HK-2 (cell line): ENCODE data around the gene TTC23.
"Not testable (repeated sequence)": the region's sequence is repeated elsewhere in the genome, so short reads cannot be mapped to it uniquely, and the experiment has no call there.

Source experiments
- DNase-seq: peaks from one replicate; pipeline ENCODE4 v3.0.0-alpha.2; 2018; ENCODE audit not compliant: unreplicated experiment

Gene TTC23

DNA sequence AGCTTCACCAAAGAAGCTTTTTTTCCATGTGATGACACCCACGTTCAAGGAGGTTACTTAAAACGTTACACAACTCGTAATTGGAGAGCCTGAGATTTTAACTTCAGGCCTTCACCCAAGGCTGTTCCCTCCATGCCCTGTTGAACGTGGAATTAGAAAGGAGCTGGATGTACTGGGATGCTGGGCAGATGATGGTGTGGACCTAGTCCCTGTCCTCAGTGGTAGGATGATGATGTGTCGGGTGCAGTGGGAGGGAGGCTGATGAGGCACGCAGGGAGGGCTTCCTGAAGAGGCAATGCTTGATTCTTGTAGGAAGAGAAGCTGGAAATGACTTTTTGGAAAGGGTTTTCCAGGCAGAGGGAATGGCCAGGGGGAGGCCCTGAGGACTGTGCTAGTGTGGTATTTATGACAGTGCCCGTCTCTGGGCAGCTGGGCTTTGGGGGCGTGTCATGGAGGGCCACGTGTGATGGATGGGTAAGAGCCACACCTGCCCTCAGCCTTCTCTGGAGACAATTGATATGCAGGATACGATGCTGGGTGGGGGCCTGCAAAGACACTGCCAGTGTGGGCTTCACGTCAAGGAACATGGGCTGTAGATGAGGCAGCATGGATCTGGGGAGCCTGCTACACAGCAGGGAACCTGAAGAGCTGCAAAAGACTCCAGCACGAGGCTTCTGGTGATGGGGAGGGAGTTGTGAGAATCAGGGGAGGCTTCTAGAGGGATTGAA is 129.2 kb downstream of the TTC23 start:
- DNase-seq: no peak

DNA sequence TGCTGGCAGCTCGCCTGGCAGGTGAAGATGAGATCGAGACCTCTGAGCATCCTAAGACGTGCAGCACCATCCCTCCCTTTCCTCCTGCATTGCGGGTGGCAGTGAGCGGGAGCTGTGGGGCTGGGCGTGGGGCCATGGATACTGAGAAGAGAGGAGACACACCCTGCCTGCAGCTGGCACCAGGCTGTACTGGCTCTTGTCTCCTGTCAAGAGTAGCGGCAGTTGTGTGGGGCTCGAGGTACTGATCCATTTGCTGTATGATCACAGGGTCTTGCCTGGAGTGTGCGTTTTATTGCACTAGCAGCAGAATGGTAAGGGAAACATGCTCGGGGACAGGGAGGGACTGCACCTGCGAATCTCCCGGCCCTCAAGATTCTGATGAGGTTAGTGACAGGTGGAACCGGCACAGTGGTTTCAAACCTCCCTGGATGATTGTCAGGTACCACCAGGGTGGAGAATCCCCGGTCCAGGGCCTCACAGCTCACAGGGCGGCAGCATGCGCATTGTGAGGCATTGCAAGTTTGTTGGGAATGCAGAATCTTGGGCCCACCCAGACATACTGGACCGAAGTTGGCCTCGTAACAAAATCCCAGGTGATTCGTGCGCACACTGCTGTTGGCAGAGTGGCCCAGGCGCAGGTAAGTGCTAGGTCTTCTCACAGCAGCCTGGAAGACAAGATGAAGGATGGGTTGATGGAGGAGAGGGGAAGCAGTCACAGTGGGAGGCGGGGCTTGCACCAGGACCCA is 130.4 kb downstream of the TTC23 start:
- no peak for DNase-seq

GRCh38 chr15:99118258-99118632 is 131.1 kb downstream of the TTC23 start:
- no peak for DNase-seq

GRCh38 chr15:99117563-99118257 is 131.7 kb downstream of the TTC23 start:
- DNase-seq: no peak

DNA sequence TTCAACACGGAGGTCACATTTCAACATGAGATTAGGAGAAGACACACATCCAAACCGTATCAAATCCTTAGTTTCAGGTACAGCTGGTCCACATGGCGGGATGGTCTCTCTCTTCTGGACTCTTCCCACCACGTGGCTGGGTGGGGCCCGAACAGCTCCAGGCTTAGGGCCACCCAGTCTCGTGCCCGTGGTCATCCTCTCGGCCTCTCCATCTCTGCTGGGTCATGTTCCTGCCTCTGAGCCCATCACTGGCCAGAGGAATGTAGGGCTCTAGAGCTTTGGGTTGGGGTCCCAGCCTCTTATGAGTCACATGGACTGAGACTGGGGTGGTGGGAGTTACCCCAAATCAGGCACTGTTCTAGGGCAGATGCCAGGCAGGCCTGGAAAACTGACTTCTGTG is 132.3 kb downstream of the TTC23 start:
- DNase-seq: no peak

DNA sequence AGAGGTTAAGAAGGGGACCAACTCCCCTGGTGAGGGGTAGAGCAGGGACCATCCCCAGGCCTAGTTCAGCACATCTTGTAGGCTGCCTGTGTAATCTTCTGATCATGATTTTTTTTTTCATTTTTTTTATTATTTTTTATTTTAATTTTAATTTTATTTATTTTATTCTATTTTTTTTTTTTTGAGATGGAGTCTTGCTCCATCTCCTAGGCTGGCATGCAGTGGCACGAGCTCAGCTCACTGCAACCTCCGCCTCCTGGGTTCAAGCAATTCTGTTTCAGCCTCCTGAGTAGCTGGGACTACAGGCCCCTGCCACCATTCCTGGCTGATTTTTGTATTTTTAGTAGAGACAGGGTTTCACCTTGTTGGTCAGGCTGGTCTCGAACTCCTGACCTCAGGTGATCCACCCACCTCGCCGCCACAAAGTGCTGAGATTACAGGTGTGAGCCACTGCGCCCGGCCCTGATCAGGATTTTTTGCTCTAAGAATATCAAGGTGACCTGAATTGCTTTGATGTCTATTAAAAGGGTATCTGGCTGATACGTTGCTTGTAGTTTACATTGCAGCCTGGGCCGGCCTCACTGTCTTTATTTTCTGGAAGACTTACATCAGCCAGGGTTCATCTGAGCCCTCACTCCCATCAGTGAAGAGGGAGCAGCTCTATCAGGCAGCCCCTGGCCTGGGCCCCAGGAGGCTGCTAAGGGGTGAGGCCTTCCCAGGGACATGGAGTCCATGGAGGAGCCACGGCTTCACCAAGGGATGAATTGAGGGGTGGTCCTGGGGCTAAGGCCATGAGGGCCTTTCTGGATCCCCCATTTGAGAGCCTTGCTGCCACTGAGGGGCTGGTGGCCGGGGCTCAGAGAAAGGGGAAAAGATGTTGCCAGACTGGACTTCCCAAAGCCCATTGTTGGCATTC is 133.8 kb downstream of the TTC23 start:
- DNase-seq: no peak

DNA sequence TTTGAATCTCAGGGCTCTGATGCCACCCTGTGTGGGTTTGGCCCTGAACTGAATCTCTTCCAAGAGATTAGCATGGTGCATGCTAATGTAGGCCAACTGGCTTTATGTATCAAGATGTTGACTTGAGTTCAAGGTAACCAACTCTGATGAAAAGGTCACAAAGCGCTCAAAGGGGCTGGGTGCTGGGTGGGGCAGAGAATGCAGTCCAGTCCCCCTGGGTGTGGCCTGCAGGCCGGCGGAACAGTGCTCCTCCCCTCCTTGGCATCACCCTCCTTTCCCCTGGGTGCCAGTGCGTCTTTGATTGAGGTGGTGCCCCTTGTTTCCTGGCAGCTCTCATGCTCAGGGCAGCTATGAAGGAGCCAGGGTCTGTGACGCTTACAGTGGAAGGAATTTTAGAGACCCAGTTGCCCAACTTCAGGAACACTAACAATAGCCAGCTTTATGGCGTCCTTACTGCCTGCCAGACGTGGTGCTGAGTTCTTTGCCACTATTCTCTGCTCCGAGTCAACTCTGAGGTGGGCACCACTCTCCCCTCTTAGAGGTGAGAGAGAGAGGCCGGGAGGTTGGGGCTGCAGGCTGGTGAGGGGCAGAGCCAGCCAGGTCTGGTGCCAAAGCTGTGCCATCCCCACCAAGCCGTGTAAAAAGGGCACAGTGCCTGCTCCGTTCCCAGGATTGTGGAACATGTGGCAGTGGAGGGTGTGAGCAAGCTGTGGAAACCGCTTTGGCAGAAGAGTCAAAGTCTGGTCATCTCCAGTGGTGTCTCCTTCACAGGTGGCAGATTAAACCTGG is 134.7 kb downstream of the TTC23 start:
- no peak for DNase-seq

- DNase-seq: no peak
Measured at GRCh38 chr15:99113547-99114271, 135.7 kb downstream of the TTC23 start.

GRCh38 chr15:99111641-99112040 is 137.7 kb downstream of the TTC23 start:
- DNase-seq: not testable (repeated sequence)

DNA sequence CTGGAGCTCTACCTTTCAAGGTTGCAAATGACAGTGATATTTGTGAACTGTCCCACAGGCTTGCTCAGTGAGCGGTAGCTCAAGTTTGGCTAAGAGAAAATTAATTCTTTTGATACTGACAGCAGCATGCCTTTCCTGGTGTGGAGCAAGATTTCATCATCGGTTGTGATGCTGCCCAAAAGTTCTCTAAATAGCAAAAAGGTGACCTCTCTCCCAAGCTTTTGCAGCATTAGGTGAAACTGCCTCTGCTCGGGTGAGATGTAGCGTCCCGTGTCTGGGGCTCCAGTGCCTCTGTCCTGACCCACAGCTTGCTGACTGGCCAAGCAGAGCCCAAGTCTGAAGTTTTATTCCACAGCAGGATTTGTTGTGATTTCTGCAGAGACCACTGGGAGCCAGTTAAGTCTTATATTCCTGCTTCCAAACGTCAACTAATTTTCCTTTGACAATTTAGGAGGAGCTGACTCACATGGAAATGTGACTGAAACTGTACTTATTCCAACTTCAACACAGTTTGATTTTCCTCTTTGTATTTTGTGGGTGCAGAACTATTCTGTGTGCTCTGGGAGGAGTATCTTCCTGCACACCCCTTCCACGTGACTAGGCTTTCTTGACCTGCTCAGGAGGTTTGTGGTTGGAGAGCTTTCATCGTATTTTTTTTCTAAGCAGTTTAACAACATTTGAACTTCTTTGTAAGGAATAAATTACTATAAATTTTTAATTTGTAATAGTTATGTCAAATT is 138.6 kb downstream of the TTC23 start:
- no peak for DNase-seq

DNA sequence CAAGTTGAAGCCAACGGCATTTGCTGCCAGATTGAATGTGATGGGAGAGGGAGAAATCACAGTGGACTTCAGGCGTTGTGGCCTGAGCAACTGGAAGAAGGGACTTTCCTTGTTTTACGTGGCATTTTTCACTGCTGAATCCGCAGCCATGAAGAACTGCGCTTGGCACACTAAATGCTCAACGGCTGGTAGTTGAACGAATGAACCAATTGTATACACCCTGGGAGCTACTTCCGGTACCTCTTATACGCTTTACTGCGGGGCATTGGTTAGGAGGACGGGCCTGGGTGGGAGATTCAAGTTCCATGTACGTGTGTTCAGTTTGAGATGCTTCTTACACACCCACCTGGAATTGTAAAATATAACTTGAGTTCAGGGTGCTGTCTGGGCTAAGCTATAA is 139.3 kb downstream of the TTC23 start:
- no peak for DNase-seq

DNA sequence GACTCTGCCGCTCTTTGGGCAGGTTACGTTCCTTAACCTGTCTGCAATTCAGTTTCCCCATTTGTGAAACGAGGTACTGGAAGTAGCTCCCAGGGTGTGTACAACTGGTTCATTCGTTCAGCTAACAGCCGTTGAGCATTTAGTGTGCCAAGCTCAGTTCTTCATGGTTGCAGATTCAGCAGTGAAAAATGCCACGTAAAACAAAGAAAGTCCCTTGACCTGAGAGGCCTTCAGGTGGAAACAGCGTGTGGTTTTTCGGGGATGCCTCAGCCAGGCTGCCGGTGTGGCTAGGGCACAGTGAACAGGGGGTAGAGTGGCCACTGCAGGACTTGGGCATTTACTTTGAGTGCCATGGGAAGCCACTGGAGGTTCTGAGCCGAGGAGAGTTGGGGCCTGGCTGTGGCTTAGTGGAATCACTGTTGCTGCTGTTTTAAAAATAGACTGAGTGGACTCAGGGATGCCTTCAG is 139.8 kb downstream of the TTC23 start:
- no peak for DNase-seq

DNA sequence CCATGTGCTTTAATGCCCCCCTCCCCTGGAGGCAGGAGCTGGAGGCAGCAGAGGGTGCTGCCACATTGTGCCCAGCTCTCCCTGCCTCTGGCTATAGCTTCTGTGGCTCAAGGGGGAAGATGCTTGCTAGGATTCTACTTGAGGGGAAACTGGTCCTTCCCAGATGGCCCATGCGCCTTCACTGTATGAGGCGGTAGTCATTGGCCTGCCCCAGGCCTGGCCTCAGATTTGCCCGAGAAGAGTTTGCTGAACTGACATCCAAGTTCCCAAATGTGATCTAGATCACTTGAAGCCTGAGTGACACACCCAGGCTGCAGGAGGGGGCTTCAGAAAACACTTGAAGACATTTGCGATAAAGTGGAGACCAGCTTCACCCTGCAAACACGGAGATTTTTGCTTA is 140.4 kb downstream of the TTC23 start:
- DNase-seq: no peak

DNA sequence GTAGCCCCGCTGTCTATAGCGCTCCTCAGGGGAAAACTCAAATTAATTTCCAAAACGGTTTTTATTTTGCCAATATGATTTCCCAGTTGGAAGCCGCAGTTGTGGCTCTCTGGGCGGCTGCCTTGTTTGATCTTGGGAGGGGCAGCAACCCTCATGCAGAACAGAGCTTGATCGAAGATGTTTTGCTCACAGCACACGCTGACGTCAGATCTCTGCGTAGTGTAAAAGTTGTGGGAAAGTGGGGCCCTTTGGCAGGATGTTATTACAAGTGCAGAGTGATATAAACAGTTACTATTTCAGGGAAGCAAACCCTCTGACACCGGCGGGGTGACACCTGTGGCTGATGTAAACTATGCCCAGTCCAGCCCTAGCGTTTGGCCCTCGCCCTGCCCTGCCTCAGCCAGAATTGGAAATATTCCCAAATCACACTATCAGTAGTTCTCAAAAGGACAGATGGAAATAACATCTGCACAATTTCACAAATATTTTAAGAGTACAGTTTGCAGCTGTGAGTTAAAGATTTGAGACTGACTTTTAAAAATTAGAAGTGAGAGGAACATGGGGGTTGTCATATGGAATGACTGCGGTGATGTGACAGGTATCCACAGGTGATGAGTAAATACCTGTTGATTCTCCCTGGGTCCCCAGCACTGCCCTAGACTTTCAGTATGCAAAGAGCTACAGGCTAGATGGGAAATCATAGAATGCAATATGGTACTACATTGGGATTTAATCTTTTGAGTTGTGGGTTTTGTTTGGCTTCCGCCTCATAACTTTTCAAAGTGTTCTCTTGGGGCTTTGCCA is 142.8 kb downstream of the TTC23 start:
- DNase-seq: no peak

DNA sequence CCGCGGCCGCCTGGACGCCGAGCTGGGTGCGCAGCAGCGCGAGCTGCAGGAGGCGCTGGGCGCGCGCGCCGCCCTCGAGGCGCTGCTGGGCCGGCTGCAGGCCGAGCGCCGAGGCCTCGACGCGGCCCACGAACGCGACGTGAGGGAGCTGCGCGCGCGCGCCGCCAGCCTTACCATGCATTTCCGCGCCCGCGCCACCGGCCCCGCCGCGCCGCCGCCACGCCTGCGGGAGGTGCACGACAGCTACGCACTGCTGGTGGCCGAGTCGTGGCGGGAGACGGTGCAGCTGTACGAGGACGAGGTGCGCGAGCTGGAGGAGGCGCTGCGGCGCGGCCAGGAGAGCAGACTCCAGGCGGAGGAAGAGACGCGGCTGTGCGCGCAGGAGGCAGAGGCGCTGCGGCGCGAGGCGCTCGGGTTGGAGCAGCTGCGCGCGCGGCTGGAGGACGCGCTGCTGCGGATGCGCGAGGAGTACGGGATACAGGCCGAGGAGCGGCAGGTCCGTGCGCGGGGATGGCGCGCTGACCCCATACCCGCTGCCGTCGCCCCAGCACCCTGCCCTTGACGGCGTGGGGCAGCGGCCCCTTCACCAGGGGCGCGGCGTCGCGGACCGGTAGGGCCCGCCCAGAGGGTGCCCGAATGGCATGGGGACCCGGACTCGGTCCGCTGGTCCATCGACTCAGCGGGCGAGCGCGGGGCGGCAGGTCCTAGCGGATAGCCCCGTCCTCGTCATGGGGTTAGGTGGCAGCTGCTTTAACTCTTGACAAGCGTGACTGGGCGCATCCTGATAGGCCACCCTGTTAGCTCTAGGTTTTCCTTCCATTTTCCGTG is 143.7 kb downstream of the TTC23 start:
- DNase-seq: peak; percentile 69

GRCh38 chr15:99104788-99105513 is 144.4 kb downstream of the TTC23 start, which contains the start of gene SYNM:
TSS of gene SYNM (plus strand) at chr15:99105080. CDS start at chr15:99105200, 120 bp downstream.
- DNase-seq: peak; percentile 77

- no peak for DNase-seq
Measured at GRCh38 chr15:99103279-99103678, 146.1 kb downstream of the TTC23 start.
